Ascending aorta (tissue), 2 donors: ENCODE data around the gene C19orf44. TPM values are rescaled to one million over a fixed set of nuclear protein-coding genes. Genes with fewer than 3 reads are reported as not detected.

Experiments
- DNase-seq, 2 donors: peaks; one replicate each; pipeline ENCODE4 v3.0.0-alpha.2; 2019; ENCODE audit warnings: low spot score in 2 of 2
- H3K27ac ChIP-seq, 2 donors: fragments of 200-600 bp; sonication (generic); one replicate each; pipeline ENCODE4 v1.5.1; 2016 to 2017; ENCODE audit warnings: mild to moderate bottlenecking in 1 of 2
- H3K27me3 ChIP-seq: fragments of 200-600 bp; sonication (generic); one replicate; pipeline ENCODE4 v1.5.1; 2017
- H3K36me3 ChIP-seq, 2 donors: fragments of 200-600 bp; sonication (generic); one replicate each; pipeline ENCODE4 v1.5.1; 2016
- H3K4me1 ChIP-seq, 2 donors: fragments of 200-600 bp; sonication (generic); one replicate each; pipeline ENCODE4 v1.5.1; 2016 to 2017; ENCODE audit warnings: mild to moderate bottlenecking in 1 of 2
- H3K4me3 ChIP-seq, 2 donors: fragments of 200-600 bp; sonication (generic); one replicate each; pipeline ENCODE4 v1.5.1; 2016 to 2017; ENCODE audit warnings: mild to moderate bottlenecking in 1 of 2
- H3K9me3 ChIP-seq, 2 donors: fragments of 200-600 bp; sonication (generic); one replicate each; pipeline ENCODE4 v1.5.1; 2016
- CTCF ChIP-seq, 3 experiments: fragments of 200-600 bp in 2 of 3; fragments of 450-650 bp in 1 of 3; sonication (generic) in 2 of 3; IDR thresholded peaks; one replicate each; pipeline ENCODE4 v1.5.1; 2016 to 2019; ENCODE audit warnings: antibody characterized with exemption in 3 of 3, mild to moderate bottlenecking in 1 of 3, moderate library complexity in 1 of 3
- intact Hi-C: fragments of 100-400 bp; cut with DNase I; formaldehyde crosslinking; loops from one replicate; pipeline ENCODE4 v1.15.1; 2023
- total RNA-seq: library from RNA; depleted of rRNA; stranded (reverse); fragments of >200 nt; gene quantifications from one replicate; pipeline ENCODE4 v1.1.0, GENCODE V29; 2016

Gene C19orf44
- total RNA-seq, 1 donor from 2014 or later, result 5.1 TPM

GRCh38 chr19:16516923-16517610 is 20.9 kb downstream of the C19orf44 start:
- H3K4me1 ChIP-seq, result no peaks in the 10 kb centered on the region
- TF ChIP-seq CTCF (IDR thresholded peaks at IDR 0.05), result no peak
- intact Hi-C loops, result no loop called here
- H3K27ac ChIP-seq, result no peak overlapping the region
- no peak overlapping the region for H3K4me3 ChIP-seq
- no peaks in the 10 kb centered on the region for H3K9me3 ChIP-seq
- peaks cover 46 to 78% of the 10 kb centered on the region in 2 donors for H3K36me3 ChIP-seq
- no peak for DNase-seq
- no peaks in the 10 kb centered on the region for H3K27me3 ChIP-seq

- Histone ChIP-seq H3K27ac (no peak overlapping the region), H3K9me3 (no peaks in the 10 kb centered on the region), H3K36me3 (peaks cover 55 to 81% of the 10 kb centered on the region in 2 donors), H3K27me3 (no peaks in the 10 kb centered on the region), H3K4me1 (no peaks in the 10 kb centered on the region), H3K4me3 (no peak overlapping the region)
- TF ChIP-seq CTCF (IDR thresholded peaks at IDR 0.05), result no peak
- DNase-seq, result no peak
- intact Hi-C loops, result no loop called here
These were observed 21.9 kb downstream of the C19orf44 start for GRCh38 chr19:16518061-16518460.

GRCh38 chr19:16518483-16519229 is 22.5 kb downstream of the C19orf44 start:
- TF ChIP-seq CTCF (IDR thresholded peaks at IDR 0.05), result no peak
- no peak for DNase-seq
- Histone ChIP-seq H3K4me1 (no peaks in the 10 kb centered on the region), H3K9me3 (no peaks in the 10 kb centered on the region), H3K27ac (no peak overlapping the region), H3K27me3 (no peaks in the 10 kb centered on the region), H3K4me3 (no peak overlapping the region), H3K36me3 (peaks cover 60 to 85% of the 10 kb centered on the region in 2 donors)
- intact Hi-C loops, result no loop called here

- H3K4me1 ChIP-seq, result no peaks in the 10 kb centered on the region
- H3K27me3 ChIP-seq, result no peaks in the 10 kb centered on the region
- DNase-seq, result no peak
- peaks cover 66 to 87% of the 10 kb centered on the region in 2 donors for H3K36me3 ChIP-seq
- H3K9me3 ChIP-seq, result no peaks in the 10 kb centered on the region
- intact Hi-C loops, result no loop called here
- no peak overlapping the region for H3K27ac ChIP-seq
- TF ChIP-seq CTCF (IDR thresholded peaks at IDR 0.05), result no peak
- no peak overlapping the region for H3K4me3 ChIP-seq
These were observed 23.1 kb downstream of the C19orf44 start for GRCh38 chr19:16519230-16519687.

GRCh38 chr19:16520074-16520973 is 24.1 kb downstream of the C19orf44 start:
- H3K27me3 ChIP-seq, result no peaks in the 10 kb centered on the region
- no peak for TF ChIP-seq CTCF (IDR thresholded peaks at IDR 0.05)
- H3K4me3 ChIP-seq, result no peak overlapping the region
- H3K27ac ChIP-seq, result no peak overlapping the region
- H3K4me1 ChIP-seq, result no peaks in the 10 kb centered on the region
- peaks cover 76 to 88% of the 10 kb centered on the region in 2 donors for H3K36me3 ChIP-seq
- no peak for DNase-seq
- intact Hi-C loops, result no loop called here
- no peaks in the 10 kb centered on the region for H3K9me3 ChIP-seq
